Activated CD4-positive, alpha-beta T cell treated with anti-CD3 and anti-CD28 coated beads for 36 hours (primary cell): Measurements from ENCODE around the gene BANK1. TPM values are rescaled to one million over a fixed set of nuclear protein-coding genes. Genes with fewer than 3 reads are reported as not detected.
"Not testable (repeated sequence)": the region's sequence is repeated elsewhere in the genome, so short reads cannot be mapped to it uniquely, and the experiment has no call there.

Experiments
- ATAC-seq: fragments of 200-7000 bp; cut with Tn5 transposase; one replicate; pipeline ENCODE4 v1.10.0; 2021; ENCODE audit warnings: mild to moderate bottlenecking, moderate library complexity
- CTCF ChIA-PET: fragments of 350-600 bp; sonication (Branson Sonifier 250); formaldehyde crosslinking; loops from one replicate; lab custom pipeline; 2021; ENCODE audit warnings: antibody characterized with exemption; lab: Charles Lee
- POLR2A ChIA-PET: fragments of 350-600 bp; sonication (Branson Sonifier 250); formaldehyde crosslinking; loops from one replicate; lab custom pipeline; 2021; ENCODE audit warnings: antibody characterized with exemption, inconsistent platforms; lab: Charles Lee
- DNase-seq: peaks from one replicate; pipeline ENCODE4 v3.0.0-alpha.2; 2020
- H3K27ac Mint-ChIP-seq: one replicate; pipeline ENCODE4 v1.8.0; 2021; ENCODE audit warnings: mixed read lengths
- H3K27me3 Mint-ChIP-seq: one replicate; pipeline ENCODE4 v1.8.0; 2021; ENCODE audit warnings: mixed read lengths
- H3K36me3 Mint-ChIP-seq: one replicate; pipeline ENCODE4 v1.8.0; 2021; ENCODE audit warnings: low read depth, mixed read lengths
- H3K4me1 Mint-ChIP-seq: one replicate; pipeline ENCODE4 v1.8.0; 2021; ENCODE audit warnings: mixed read lengths
- H3K4me3 Mint-ChIP-seq: one replicate; pipeline ENCODE4 v1.8.0; 2021; ENCODE audit warnings: mild to moderate bottlenecking, moderate library complexity, mixed read lengths
- H3K9me3 Mint-ChIP-seq: one replicate; pipeline ENCODE4 v1.8.0; 2021; ENCODE audit warnings: low read depth, mixed read lengths
- intact Hi-C, 2 experiments: fragments of 100-400 bp; cut with DNase I in 1 of 2; cut with micrococcal nuclease in 1 of 2; formaldehyde crosslinking; loops; one replicate each; pipeline versions ENCODE4 v1.14.2 to v1.15.1; 2022 to 2024; cut with DNase I, micrococcal nuclease
- total RNA-seq, 2 experiments: library from RNA; stranded (reverse); gene quantifications; one replicate each; pipeline ENCODE4 v1.2.3, GENCODE V29; 2021

Gene BANK1
- total RNA-seq, 2 experiments from 2014 or later = not detected

DNA sequence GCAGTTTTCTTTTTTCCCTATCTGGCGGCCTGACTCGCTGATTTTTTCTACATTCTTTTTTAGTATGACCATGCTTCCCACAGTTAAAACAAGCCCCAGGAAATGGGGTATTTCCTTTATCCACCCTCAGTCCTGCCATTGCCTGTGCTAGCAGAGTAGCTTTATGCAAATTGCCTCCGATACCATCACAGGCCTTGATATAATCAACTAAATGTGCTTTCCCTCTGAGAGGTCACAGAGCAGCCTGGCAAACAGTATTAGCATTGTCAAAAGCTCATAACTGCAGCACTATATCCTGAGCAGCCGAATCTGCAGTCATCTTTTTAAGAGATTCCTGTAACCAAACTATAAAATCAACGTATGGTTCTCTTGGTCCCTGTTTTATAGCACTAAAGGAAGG lies 115.0 kb downstream of the BANK1 start:
- ATAC-seq, H3K4me1 Mint-ChIP-seq, H3K27ac Mint-ChIP-seq, H3K4me3 Mint-ChIP-seq, H3K9me3 Mint-ChIP-seq, H3K36me3 Mint-ChIP-seq, POLR2A ChIA-PET, DNase-seq, intact Hi-C loops, H3K27me3 Mint-ChIP-seq: not testable (repeated sequence)
- CTCF ChIA-PET = interaction anchor here (1.1 kb wide), 1 partner anchor 172 kb away, joined by 3 read pairs; no protein-coding TSS in a partner anchor

DNA sequence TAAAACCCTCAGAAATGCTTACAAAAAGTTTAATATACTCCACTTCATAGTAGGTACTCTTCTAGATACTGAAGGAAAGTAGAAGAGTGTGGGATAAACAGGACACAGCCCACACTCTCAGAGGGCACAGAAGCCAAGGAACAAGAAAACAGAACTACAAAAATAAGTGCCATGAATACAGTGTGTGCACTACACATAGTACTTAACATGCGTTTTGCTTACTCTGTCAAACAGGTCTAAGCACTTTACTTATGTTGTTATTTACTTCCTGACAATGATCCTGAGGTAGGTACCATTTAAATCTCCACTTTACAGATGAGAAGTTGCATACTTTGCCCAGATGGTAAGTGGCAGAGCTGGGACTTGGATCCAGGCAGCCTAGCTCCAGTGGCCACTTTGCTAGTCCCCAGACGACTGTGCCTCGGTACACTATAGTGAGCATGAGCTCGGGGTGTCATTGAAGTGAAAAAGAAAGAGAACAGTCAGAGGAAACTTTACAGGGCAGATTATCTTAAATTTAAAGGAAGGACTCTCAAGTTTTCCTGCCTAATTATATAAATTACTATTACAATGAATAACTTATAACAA lies 120.3 kb downstream of the BANK1 start:
- intact Hi-C loops = no loop called here
- Mint-ChIP-seq H3K9me3 (no peaks in the 10 kb centered on the region), H3K36me3 (no peaks in the 10 kb centered on the region), H3K27me3 (peaks cover 4% of the 10 kb centered on the region), H3K4me3 (no peak overlapping the region), H3K27ac (no peak overlapping the region), H3K4me1 (no peaks in the 10 kb centered on the region)
- POLR2A ChIA-PET = no interaction called here
- DNase-seq (no peak), ATAC-seq (no peak)
- CTCF ChIA-PET = interaction anchor here (0.8 kb wide), 1 partner anchor 1564 kb away, joined by 3 read pairs; no protein-coding TSS in a partner anchor

DNA sequence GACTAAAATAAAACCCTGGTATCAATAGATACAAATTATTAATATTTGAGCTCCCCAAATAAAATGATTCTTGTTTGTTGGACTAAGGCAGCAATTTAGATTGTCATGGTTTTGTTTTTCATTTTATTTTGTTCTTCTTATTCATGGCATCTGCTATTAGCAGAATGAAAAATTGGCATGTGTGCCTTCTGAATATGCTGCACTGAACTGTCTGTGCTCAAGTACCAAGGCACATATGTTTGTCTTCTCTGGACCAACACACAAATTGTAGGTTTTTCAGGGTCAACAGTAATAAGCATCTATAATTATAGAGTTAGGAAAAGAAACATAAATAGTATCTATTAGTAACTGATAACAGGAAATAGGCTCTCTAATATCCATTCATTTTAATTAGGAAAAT lies 121.1 kb downstream of the BANK1 start:
- H3K9me3 Mint-ChIP-seq = no peaks in the 10 kb centered on the region
- peaks cover 4% of the 10 kb centered on the region for H3K27me3 Mint-ChIP-seq
- H3K4me1 Mint-ChIP-seq = no peaks in the 10 kb centered on the region
- ATAC-seq (no peak), DNase-seq (no peak)
- no peaks in the 10 kb centered on the region for H3K36me3 Mint-ChIP-seq
- no peak overlapping the region for H3K4me3 Mint-ChIP-seq
- ChIA-PET POLR2A (no interaction called here), CTCF (interaction anchor here (0.8 kb wide), 1 partner anchor 1565 kb away, joined by 3 read pairs; no protein-coding TSS in a partner anchor)
- H3K27ac Mint-ChIP-seq = no peak overlapping the region
- intact Hi-C loops = no loop called here

DNA sequence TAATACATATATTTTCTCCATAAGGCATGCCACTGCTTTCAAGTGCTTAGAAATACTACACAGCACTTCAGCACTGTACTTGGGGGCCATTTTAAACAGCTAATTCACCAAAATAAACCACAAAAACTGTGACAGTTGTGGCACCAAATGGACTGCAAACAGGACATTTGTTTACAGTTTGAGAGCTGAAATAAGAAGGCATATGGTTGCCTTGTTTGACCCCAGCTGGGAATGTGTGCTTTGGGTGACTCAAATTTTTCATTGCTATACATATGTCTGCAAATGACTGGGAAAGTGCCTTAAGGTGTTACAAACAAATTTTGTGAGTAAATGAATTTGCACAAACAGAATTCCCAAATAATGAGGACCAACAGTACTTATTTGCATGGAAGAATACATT lies 124.2 kb downstream of the BANK1 start:
- Mint-ChIP-seq H3K4me1 (no peaks in the 10 kb centered on the region), H3K4me3 (no peak overlapping the region), H3K27me3 (peaks cover 4% of the 10 kb centered on the region), H3K27ac (no peak overlapping the region), H3K9me3 (no peaks in the 10 kb centered on the region), H3K36me3 (no peaks in the 10 kb centered on the region)
- CTCF ChIA-PET = interaction anchor here (1.2 kb wide), 1 partner anchor 9 kb away, joined by 3 read pairs; no protein-coding TSS in a partner anchor
- no peak for ATAC-seq
- DNase-seq = no peak
- POLR2A ChIA-PET = no interaction called here
- intact Hi-C loops = no loop called here

DNA sequence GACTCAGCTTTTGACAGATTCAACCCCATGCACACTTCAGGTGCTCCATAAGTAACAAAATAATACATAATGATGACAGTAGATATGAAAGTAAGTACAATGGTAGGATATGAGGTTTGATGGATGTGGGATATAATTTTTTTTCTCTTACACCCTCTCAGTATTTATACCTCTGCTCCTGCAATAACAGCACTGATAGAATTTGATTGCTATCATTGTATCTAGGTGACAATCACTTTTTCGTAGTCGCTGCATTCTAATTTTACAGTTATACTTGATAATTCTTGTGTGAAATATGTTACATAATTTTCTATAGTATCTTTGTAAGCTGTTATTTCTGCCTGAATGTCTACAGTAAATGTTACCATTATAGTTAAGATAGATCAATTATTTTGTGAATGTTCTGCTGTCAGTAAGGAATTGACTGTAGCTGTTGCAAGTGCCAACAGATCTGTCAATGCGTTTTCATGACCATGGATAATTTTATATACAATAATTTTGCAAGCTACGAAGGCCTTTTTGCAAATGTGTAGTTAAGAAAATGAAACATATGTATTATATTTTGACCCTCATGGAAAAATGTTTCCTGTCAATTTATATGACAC lies 128.9 kb downstream of the BANK1 start:
- no peaks in the 10 kb centered on the region for H3K27me3 Mint-ChIP-seq
- no peak overlapping the region for H3K4me3 Mint-ChIP-seq
- ChIA-PET POLR2A (no interaction called here), CTCF (no interaction called here)
- no peak for ATAC-seq
- no peak for DNase-seq
- H3K36me3 Mint-ChIP-seq = no peaks in the 10 kb centered on the region
- intact Hi-C loops = no loop called here
- no peaks in the 10 kb centered on the region for H3K4me1 Mint-ChIP-seq
- no peak overlapping the region for H3K27ac Mint-ChIP-seq
- no peaks in the 10 kb centered on the region for H3K9me3 Mint-ChIP-seq

DNA sequence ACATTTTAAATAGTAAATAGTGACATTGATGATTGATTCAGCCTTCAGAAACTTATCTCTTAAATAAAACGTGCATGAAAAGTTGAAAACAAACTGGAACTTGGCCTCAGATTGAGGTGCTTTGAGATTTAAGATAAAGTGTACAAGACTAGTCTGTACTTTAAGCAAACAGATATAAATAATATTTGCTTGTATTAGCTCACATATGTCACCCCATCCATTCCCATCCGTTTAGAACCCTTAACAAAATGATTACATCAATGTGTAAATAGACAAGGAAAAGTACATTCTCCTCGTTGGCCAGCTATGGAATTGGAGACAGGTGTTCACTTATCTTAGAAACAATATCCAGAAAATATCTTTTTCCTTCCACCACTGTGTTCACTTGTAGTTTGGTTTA lies 130.8 kb downstream of the BANK1 start:
- Mint-ChIP-seq H3K4me1 (no peaks in the 10 kb centered on the region), H3K9me3 (no peaks in the 10 kb centered on the region), H3K27me3 (no peaks in the 10 kb centered on the region), H3K36me3 (no peaks in the 10 kb centered on the region), H3K27ac (no peak overlapping the region), H3K4me3 (no peak overlapping the region)
- ATAC-seq (no peak), DNase-seq (no peak)
- POLR2A ChIA-PET = no interaction called here
- CTCF ChIA-PET = interaction anchor here (0.5 kb wide), 1 partner anchor 379 kb away, joined by 3 read pairs; no protein-coding TSS in a partner anchor
- intact Hi-C loops = no loop called here

DNA sequence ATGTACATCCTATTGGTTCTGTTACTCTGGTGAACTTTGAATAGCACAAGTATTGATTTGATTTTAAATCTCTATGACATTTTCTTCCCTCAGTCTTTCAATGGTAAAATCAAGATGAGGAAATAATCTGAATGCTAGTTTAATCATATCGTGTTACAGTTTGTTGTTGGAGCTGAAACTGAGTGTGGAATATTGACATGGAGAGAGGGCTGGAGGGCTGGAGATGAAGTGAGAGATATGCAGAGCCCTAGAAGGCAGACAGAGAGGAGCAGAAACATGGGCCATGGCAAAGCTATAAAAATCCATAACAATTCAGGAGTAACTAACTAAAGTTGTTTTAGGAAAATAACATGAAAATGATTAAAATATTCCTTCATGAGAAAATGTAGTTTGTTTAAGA lies 141.1 kb downstream of the BANK1 start:
- Mint-ChIP-seq H3K27me3 (peaks cover 5% of the 10 kb centered on the region), H3K4me1 (no peaks in the 10 kb centered on the region), H3K4me3 (no peak overlapping the region), H3K36me3 (no peaks in the 10 kb centered on the region), H3K9me3 (no peaks in the 10 kb centered on the region), H3K27ac (no peak overlapping the region)
- no peak for ATAC-seq
- POLR2A ChIA-PET = no interaction called here
- CTCF ChIA-PET = no interaction called here
- no peak for DNase-seq
- intact Hi-C loops = no loop called here

DNA sequence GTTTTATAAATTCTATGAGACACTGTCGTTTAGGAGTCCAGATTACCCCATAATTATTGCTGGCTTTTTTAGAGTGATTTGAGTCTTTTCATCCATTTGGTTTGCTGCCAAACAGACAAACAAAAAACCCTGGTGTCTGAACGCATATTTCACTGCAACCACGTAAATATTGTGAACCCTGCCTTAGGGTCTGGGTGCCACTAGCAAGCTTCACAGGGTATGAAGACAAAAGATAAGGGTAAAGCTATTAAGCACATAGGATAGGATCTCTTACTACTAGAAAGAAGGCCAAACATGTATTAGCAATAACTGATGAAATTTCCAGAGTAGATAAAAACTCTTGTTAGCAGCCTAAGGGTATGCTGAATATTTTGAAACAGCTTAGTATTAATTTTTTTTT lies 143.3 kb downstream of the BANK1 start:
- ATAC-seq (no peak), DNase-seq (no peak)
- H3K27ac Mint-ChIP-seq = no peak overlapping the region
- no peaks in the 10 kb centered on the region for H3K9me3 Mint-ChIP-seq
- no peaks in the 10 kb centered on the region for H3K4me1 Mint-ChIP-seq
- ChIA-PET POLR2A (no interaction called here), CTCF (interaction anchor here (0.6 to 0.8 kb wide), 2 partner anchors 13 to 397 kb away, joined by 3 read pairs; no protein-coding TSS in a partner anchor)
- H3K4me3 Mint-ChIP-seq = no peak overlapping the region
- intact Hi-C loops = no loop called here
- peaks cover 2% of the 10 kb centered on the region for H3K27me3 Mint-ChIP-seq
- H3K36me3 Mint-ChIP-seq = no peaks in the 10 kb centered on the region

DNA sequence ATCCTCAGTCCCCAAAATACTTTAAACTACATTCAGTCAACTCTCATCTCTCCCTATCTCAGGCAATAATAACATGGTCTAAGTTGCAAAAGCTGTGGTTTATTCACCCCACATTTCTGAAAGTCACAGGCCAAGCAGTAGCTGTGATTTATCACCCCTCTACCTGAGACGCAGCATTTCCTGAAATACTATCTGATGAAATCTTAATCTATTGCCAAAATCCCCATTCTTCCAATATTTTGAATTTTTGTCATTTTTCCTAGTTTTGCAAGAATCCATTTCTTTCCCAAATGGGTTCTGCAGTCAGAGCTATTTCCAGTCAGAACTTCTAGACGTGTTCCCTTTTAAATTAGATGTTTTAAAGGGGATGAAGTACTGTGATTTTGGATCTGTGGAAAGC lies 148.3 kb downstream of the BANK1 start:
- ChIA-PET CTCF (interaction anchor here (0.5 kb wide), 1 partner anchor 22 kb away, joined by 3 read pairs; no protein-coding TSS in a partner anchor), POLR2A (no interaction called here)
- H3K4me1 Mint-ChIP-seq = no peaks in the 10 kb centered on the region
- H3K4me3 Mint-ChIP-seq = no peak overlapping the region
- no peak overlapping the region for H3K27ac Mint-ChIP-seq
- no peak for ATAC-seq
- intact Hi-C loops = no loop called here
- H3K9me3 Mint-ChIP-seq = no peaks in the 10 kb centered on the region
- DNase-seq = no peak
- H3K27me3 Mint-ChIP-seq = peaks cover 9% of the 10 kb centered on the region
- H3K36me3 Mint-ChIP-seq = no peaks in the 10 kb centered on the region

DNA sequence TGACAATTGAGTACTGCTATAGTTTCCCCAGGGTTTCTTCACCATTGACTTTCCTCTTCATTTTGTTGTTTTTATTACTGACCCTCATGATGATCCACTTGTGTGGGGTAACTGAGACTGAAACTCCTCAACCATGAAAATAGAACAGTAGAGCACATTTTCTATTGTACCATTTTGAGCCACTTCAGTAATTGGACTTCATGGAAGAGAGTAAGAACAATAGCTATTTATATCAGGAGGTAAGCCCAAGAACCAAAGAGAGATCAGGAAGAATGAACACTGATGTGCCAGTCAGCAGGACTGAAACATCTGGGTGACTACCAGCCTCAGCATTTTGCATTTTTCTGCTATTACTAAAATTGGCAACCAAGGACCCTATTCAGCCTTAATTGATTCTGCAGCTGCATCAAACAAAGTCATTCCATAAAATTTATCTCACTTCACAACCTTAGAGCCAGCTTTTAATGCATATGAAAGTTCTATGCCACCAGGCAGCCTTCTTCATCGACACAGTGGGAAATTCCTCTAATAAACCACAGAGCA lies 151.4 kb downstream of the BANK1 start:
- POLR2A ChIA-PET = no interaction called here
- Mint-ChIP-seq H3K36me3 (no peaks in the 10 kb centered on the region), H3K4me3 (no peak overlapping the region), H3K9me3 (no peaks in the 10 kb centered on the region), H3K27ac (no peak overlapping the region), H3K4me1 (no peaks in the 10 kb centered on the region), H3K27me3 (peaks cover 10% of the 10 kb centered on the region)
- intact Hi-C loops = no loop called here
- ATAC-seq (no peak), DNase-seq (no peak)
- CTCF ChIA-PET = no interaction called here

DNA sequence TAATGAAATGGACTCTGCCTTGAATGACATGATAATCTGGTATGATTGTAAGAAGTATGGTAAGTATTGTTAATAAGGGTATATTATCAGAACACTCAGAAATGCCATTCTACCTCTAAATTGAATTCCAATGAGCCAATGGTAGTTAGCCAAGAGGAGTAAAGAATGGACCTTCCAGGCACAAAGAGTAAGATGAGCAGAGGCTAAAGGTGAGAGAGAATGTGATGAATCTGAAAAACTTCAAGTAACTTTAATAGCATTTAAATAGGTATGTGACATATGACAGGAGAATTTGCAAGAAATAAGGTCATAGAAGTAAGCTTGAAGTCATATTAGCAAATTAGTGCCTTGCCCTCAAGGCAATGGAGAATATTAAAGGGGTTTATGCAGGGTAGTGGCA lies 152.4 kb downstream of the BANK1 start:
- no peak for ATAC-seq
- POLR2A ChIA-PET = no interaction called here

DNA sequence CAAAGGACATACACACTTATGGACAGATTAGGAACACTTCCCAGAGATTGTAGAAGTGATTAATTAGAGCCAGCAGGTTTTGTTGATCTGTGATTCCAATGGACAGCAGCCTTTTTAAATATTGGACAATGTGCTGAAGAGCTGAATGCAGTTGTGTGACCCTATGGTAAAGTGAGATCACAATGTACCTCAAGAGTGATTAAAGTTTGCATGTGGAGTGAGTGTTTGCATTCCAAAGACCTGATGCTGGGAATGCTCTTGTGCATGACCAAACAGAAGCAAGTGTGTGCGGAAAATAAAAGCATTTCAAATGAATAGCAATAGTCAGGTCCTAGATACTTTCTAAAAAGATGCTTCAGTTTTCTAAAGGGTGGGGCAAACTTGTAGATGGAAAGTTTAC lies 154.1 kb downstream of the BANK1 start:
- ATAC-seq = no peak
- no peaks in the 10 kb centered on the region for H3K36me3 Mint-ChIP-seq
- H3K27ac Mint-ChIP-seq = no peak overlapping the region
- peaks cover 10% of the 10 kb centered on the region for H3K27me3 Mint-ChIP-seq
- no peaks in the 10 kb centered on the region for H3K9me3 Mint-ChIP-seq
- no peaks in the 10 kb centered on the region for H3K4me1 Mint-ChIP-seq
- DNase-seq = no peak
- CTCF ChIA-PET = interaction anchor here (0.6 to 1.3 kb wide), 2 partner anchors 13 to 417 kb away, joined by 3 read pairs; no protein-coding TSS in a partner anchor
- no peak overlapping the region for H3K4me3 Mint-ChIP-seq
- intact Hi-C loops = no loop called here
- POLR2A ChIA-PET = no interaction called here

More for the DNA sequence above, 152.4 kb downstream of the BANK1 start:
- H3K9me3 Mint-ChIP-seq = no peaks in the 10 kb centered on the region
- intact Hi-C loops = no loop called here
- H3K27ac Mint-ChIP-seq = no peak overlapping the region
- H3K4me1 Mint-ChIP-seq = no peaks in the 10 kb centered on the region
- no peak overlapping the region for H3K4me3 Mint-ChIP-seq
- no peaks in the 10 kb centered on the region for H3K36me3 Mint-ChIP-seq
- DNase-seq = no peak
- H3K27me3 Mint-ChIP-seq = peaks cover 10% of the 10 kb centered on the region
- CTCF ChIA-PET = no interaction called here
